ENCODE results near the gene NEK6.

- TF ChIP-seq CTCF (conservative IDR thresholded peaks at IDR 0.05; ENCODE audit: low read length) (no peak), EZH2phosphoT487 (IDR thresholded peaks at IDR 0.05; ENCODE audit: borderline replicate concordance, low read depth, low read length) (no peak)
These were observed 85.2 kb downstream of the NEK6 start for GRCh38 chr9:124342776-124343485.
